RKO (cell line): ENCODE results near the gene SIGLEC7.
A peak's percentile ranks its signal among the peaks of the same experiment; 100 is the strongest.

Experiments used
- DNase-seq: peaks from one replicate; pipeline ENCODE4 v3.0.0-alpha.2; 2016; ENCODE audit warnings: low spot score

The SIGLEC7 gene

GRCh38 chr19:51142119-51142518 is at the start of gene SIGLEC7:
Gene SIGLEC7, plus strand, starts transcription at chr19:51142301. Its CDS starts 69 bp downstream, at chr19:51142370.
- DNase-seq = no peak

- no peak for DNase-seq
These were observed 49.0 kb upstream of the SIGLEC7 start for GRCh38 chr19:51093101-51093500.

GRCh38 chr19:51093510-51094345 is 48.4 kb upstream of the SIGLEC7 start:
- DNase-seq = no peak

- DNase-seq = no peak
These were observed 47.3 kb upstream of the SIGLEC7 start for GRCh38 chr19:51094696-51095279.

GRCh38 chr19:51096473-51097165 is 45.5 kb upstream of the SIGLEC7 start:
- DNase-seq = no peak

GRCh38 chr19:51097166-51097738 is 44.8 kb upstream of the SIGLEC7 start:
- peak; percentile 60 for DNase-seq

- DNase-seq = no peak
These were observed 44.3 kb upstream of the SIGLEC7 start for GRCh38 chr19:51097796-51098195.

- DNase-seq = no peak
These were observed 43.6 kb upstream of the SIGLEC7 start for GRCh38 chr19:51098365-51099046.

- DNase-seq = no peak
These were observed 43.1 kb upstream of the SIGLEC7 start for GRCh38 chr19:51099047-51099382.

- no peak for DNase-seq
These were observed 41.5 kb upstream of the SIGLEC7 start for GRCh38 chr19:51100601-51101000.

- DNase-seq = no peak
These were observed 40.8 kb upstream of the SIGLEC7 start for GRCh38 chr19:51101171-51101865.

GRCh38 chr19:51102991-51103390 is 39.1 kb upstream of the SIGLEC7 start:
- DNase-seq = peak; percentile 23

GRCh38 chr19:51103926-51104341 is 38.2 kb upstream of the SIGLEC7 start:
- DNase-seq = no peak

- DNase-seq = peak; percentile 84
These were observed 34.6 kb upstream of the SIGLEC7 start for GRCh38 chr19:51107406-51108065.

- peak; percentile 99 for DNase-seq
These were observed 33.9 kb upstream of the SIGLEC7 start, which contains the start of gene CTU1 for GRCh38 chr19:51108066-51108804. Gene CTU1, minus strand, starts transcription at chr19:51108409. Its CDS starts 3,840 bp downstream, at chr19:51104569.

GRCh38 chr19:51108805-51109146 is 33.3 kb upstream of the SIGLEC7 start:
- DNase-seq = no peak

- no peak for DNase-seq
These were observed 31.5 kb upstream of the SIGLEC7 start for GRCh38 chr19:51110666-51110971.

GRCh38 chr19:51111606-51112005 is 30.5 kb upstream of the SIGLEC7 start:
- DNase-seq = peak; percentile 36

GRCh38 chr19:51114087-51114729 is 27.9 kb upstream of the SIGLEC7 start:
- DNase-seq = no peak

GRCh38 chr19:51116736-51117286 is 25.3 kb upstream of the SIGLEC7 start:
- no peak for DNase-seq
